ENCODE results near the gene WIPF2. TPM values are rescaled to one million over a fixed set of nuclear protein-coding genes. Genes with fewer than 3 reads are reported as not detected.

Gene WIPF2
- total RNA-seq, 1 experiment from 2014 or later = 37.2 TPM

DNA sequence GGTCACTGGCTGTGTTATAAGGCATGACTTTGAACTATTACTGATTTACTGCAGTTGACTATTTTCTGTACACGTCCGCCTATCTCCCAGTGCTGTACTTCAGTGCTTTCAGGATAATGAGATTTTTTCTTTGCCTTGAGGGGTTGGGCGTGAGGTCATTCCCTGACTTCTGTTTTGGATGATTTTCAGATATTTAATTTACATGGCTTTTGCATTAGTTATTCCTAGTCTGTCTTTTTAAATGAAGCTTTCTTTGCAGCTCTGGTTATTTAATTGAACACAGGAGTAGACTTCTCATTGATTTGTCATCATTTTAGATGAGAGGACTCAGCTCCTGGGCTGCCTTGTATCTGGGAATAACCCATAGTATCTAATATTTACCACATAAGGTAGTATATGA lies 23.7 kb downstream of the WIPF2 start:
- Histone ChIP-seq H3K27ac (no peak overlapping the region), H3F3A (ENCODE audit: insufficient read depth, low read depth) (peaks cover 9% of the 10 kb centered on the region; the same call in 1 of the 2 replicates), H4K20me1 (ENCODE audit: insufficient read depth) (peaks cover 28% of the 10 kb centered on the region), H3K36me3 (ENCODE audit: low read depth) (no peaks in the 10 kb centered on the region; the same call in 1 of the 2 replicates), H3K4me1 (replicated peaks; ENCODE audit: insufficient read depth) (no peaks in the 10 kb centered on the region), H2AFZ (no peak overlapping the region), H3K79me2 (ENCODE audit: low read depth) (peaks cover 50% of the 10 kb centered on the region), H3K9me2 (ENCODE audit: insufficient read depth) (no peaks in the 10 kb centered on the region), H3K4me3 (no peak overlapping the region), H3K9me3 (ENCODE audit: insufficient read depth, low read depth) (no peaks in the 10 kb centered on the region), H3K27me3 (ENCODE audit: insufficient read depth, low read depth) (no peaks in the 10 kb centered on the region), H3K4me2 (no peak overlapping the region)
- no TSS peak for BruUV-seq (replicated peaks)
- intact Hi-C loops (cut with micrococcal nuclease; ENCODE audit: unreplicated experiment) = no loop called here
- ChIA-PET POLR2A (ENCODE audit: unreplicated experiment) (interaction anchor here (0.6 kb wide), 1 partner anchor 139 kb away, joined by 7 read pairs; no protein-coding TSS in a partner anchor), CTCF (interaction anchor here (0.7 kb wide), 1 partner anchor 39 kb away, joined by 3 read pairs; no protein-coding TSS in a partner anchor)
- no peak for DNase-seq
- TF ChIP-seq, protein P1, sequence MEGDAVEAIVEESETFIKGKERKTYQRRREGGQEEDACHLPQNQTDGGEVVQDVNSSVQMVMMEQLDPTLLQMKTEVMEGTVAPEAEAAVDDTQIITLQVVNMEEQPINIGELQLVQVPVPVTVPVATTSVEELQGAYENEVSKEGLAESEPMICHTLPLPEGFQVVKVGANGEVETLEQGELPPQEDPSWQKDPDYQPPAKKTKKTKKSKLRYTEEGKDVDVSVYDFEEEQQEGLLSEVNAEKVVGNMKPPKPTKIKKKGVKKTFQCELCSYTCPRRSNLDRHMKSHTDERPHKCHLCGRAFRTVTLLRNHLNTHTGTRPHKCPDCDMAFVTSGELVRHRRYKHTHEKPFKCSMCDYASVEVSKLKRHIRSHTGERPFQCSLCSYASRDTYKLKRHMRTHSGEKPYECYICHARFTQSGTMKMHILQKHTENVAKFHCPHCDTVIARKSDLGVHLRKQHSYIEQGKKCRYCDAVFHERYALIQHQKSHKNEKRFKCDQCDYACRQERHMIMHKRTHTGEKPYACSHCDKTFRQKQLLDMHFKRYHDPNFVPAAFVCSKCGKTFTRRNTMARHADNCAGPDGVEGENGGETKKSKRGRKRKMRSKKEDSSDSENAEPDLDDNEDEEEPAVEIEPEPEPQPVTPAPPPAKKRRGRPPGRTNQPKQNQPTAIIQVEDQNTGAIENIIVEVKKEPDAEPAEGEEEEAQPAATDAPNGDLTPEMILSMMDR (conservative IDR thresholded peaks at IDR 0.05) = no peak

GRCh38 chr17:40243761-40244160 lies 24.7 kb downstream of the WIPF2 start:
- Histone ChIP-seq H4K20me1 (ENCODE audit: insufficient read depth) (peaks cover 34% of the 10 kb centered on the region), H3K4me1 (replicated peaks; ENCODE audit: insufficient read depth) (no peaks in the 10 kb centered on the region), H3K36me3 (ENCODE audit: low read depth) (no peaks in the 10 kb centered on the region; the same call in 1 of the 2 replicates), H3K4me2 (no peak overlapping the region), H3K9me3 (ENCODE audit: insufficient read depth, low read depth) (no peaks in the 10 kb centered on the region), H3K9me2 (ENCODE audit: insufficient read depth) (no peaks in the 10 kb centered on the region), H3F3A (ENCODE audit: insufficient read depth, low read depth) (peaks cover 13% of the 10 kb centered on the region; the same call in 1 of the 2 replicates), H2AFZ (no peak overlapping the region), H3K27ac (no peak overlapping the region), H3K79me2 (ENCODE audit: low read depth) (peaks cover 52% of the 10 kb centered on the region), H3K27me3 (ENCODE audit: insufficient read depth, low read depth) (no peaks in the 10 kb centered on the region), H3K4me3 (no peak overlapping the region)
- CTCF ChIA-PET = no interaction called here
- no peak for TF ChIP-seq EZH2 (IDR thresholded peaks at IDR 0.05; ENCODE audit: low read depth)
- TF ChIP-seq, protein P1 (conservative IDR thresholded peaks at IDR 0.05) = no peak
- DNase-seq = no peak
- POLR2A ChIA-PET (ENCODE audit: unreplicated experiment) = no interaction called here
- intact Hi-C loops (cut with micrococcal nuclease; ENCODE audit: unreplicated experiment) = no loop called here
- no TSS peak for BruUV-seq (replicated peaks)

DNA sequence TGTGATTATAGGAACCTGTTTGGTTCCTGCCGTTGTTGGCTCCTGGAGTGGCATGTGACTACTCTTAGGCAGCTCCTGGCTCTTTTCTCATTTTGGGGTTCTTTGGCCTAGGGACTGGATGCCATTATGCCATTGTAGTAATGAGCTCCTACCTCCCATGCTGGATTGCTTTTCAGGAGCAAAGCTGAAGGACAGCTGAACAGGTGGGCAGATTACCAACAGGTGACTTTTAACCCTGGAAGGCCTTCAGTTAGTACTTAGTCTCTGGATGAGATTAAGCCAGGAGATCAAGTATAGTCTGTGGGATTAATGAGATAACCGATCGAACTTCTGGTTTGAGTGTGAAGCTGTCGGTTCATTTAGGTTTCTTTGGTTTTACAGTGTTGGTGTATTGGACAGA lies 25.2 kb downstream of the WIPF2 start:
- BruUV-seq (replicated peaks) = no TSS peak

More for the DNA sequence above, 25.2 kb downstream of the WIPF2 start:
- H3K9me2 ChIP-seq (ENCODE audit: insufficient read depth) = no peaks in the 10 kb centered on the region
- TF ChIP-seq, protein P1 (conservative IDR thresholded peaks at IDR 0.05) = no peak
- no peak for TF ChIP-seq EZH2 (IDR thresholded peaks at IDR 0.05; ENCODE audit: low read depth)
- H3K36me3 ChIP-seq (ENCODE audit: low read depth) = no peaks in the 10 kb centered on the region; the same call in 1 of the 2 replicates
- intact Hi-C loops (cut with micrococcal nuclease; ENCODE audit: unreplicated experiment) = no loop called here
- H3K79me2 ChIP-seq (ENCODE audit: low read depth) = peaks cover 56% of the 10 kb centered on the region
- H4K20me1 ChIP-seq (ENCODE audit: insufficient read depth) = peaks cover 34% of the 10 kb centered on the region
- DNase-seq = no peak
- H2AFZ ChIP-seq = no peak overlapping the region
- POLR2A ChIA-PET (ENCODE audit: unreplicated experiment) = interaction anchor here (0.6 kb wide), 1 partner anchor 16 kb away, joined by 11 read pairs; no protein-coding TSS in a partner anchor
- peaks cover 13% of the 10 kb centered on the region; the same call in 1 of the 2 replicates for H3F3A ChIP-seq (ENCODE audit: insufficient read depth, low read depth)
- H3K9me3 ChIP-seq (ENCODE audit: insufficient read depth, low read depth) = no peaks in the 10 kb centered on the region
- no peaks in the 10 kb centered on the region for H3K27me3 ChIP-seq (ENCODE audit: insufficient read depth, low read depth)
- H3K27ac ChIP-seq = no peak overlapping the region
- CTCF ChIA-PET = no interaction called here
- no peak overlapping the region for H3K4me3 ChIP-seq
- H3K4me1 ChIP-seq (replicated peaks; ENCODE audit: insufficient read depth) = no peaks in the 10 kb centered on the region
- no peak overlapping the region for H3K4me2 ChIP-seq

Data from PC-9 (cell line).